Measurements from ENCODE around the gene HABP4.

The HABP4 gene

GRCh38 chr9:96436063-96436455 lies 13.9 kb upstream of the HABP4 start:
- DNase-seq, result no peak

- DNase-seq, result no peak
Observed at GRCh38 chr9:96436456-96437126, 13.4 kb upstream of the HABP4 start.

- no peak for DNase-seq
Observed at GRCh38 chr9:96437454-96437853, 12.5 kb upstream of the HABP4 start.

GRCh38 chr9:96440671-96441199 lies 9.2 kb upstream of the HABP4 start:
- DNase-seq, result no peak

GRCh38 chr9:96441798-96442445 lies 8.0 kb upstream of the HABP4 start:
- no peak for DNase-seq

- DNase-seq, result no peak
Observed at GRCh38 chr9:96442491-96442890, 7.5 kb upstream of the HABP4 start.

- no peak for DNase-seq
Observed at GRCh38 chr9:96447406-96447805, 2.6 kb upstream of the HABP4 start.

- no peak for DNase-seq
Observed at GRCh38 chr9:96448546-96449170, 1.3 kb upstream of the HABP4 start.

GRCh38 chr9:96449523-96449844 lies 485 bp upstream of the HABP4 start:
- DNase-seq, result no peak

- no peak for DNase-seq
Observed at GRCh38 chr9:96450613-96451528, 902 bp downstream of the HABP4 start.

GRCh38 chr9:96453625-96454024 lies 3.7 kb downstream of the HABP4 start:
- no peak for DNase-seq

GRCh38 chr9:96457266-96457665 lies 7.3 kb downstream of the HABP4 start:
- no peak for DNase-seq

- DNase-seq, result no peak
Observed at GRCh38 chr9:96458226-96458625, 8.3 kb downstream of the HABP4 start.

GRCh38 chr9:96459268-96460007 lies 9.5 kb downstream of the HABP4 start:
- DNase-seq, result no peak

- no peak for DNase-seq
Observed at GRCh38 chr9:96460470-96460869, 10.5 kb downstream of the HABP4 start.

- DNase-seq, result no peak
Observed at GRCh38 chr9:96460882-96461281, 10.9 kb downstream of the HABP4 start.

GRCh38 chr9:96461336-96461735 lies 11.4 kb downstream of the HABP4 start:
- DNase-seq, result no peak

- no peak for DNase-seq
Observed at GRCh38 chr9:96462541-96462940, 12.6 kb downstream of the HABP4 start.

GRCh38 chr9:96464426-96464825 lies 14.5 kb downstream of the HABP4 start:
- no peak for DNase-seq

GRCh38 chr9:96467784-96468183 lies 17.8 kb downstream of the HABP4 start:
- no peak for DNase-seq

- DNase-seq, result no peak
Observed at GRCh38 chr9:96476013-96476412, 26.0 kb downstream of the HABP4 start.

GRCh38 chr9:96476591-96476990 lies 26.6 kb downstream of the HABP4 start:
- DNase-seq, result no peak

Data from GOT3 (cell line).